Thyroid gland (tissue), 4 donors: ENCODE measurements around the gene PDLIM4.

Source experiments
- CTCF ChIP-seq, 6 experiments: fragments of 200-600 bp in 3 of 6; fragments of 450-650 bp in 3 of 6; sonication (generic) in 3 of 6; IDR thresholded peaks; one replicate each; pipeline ENCODE4 v1.5.1; 2016 to 2019; ENCODE audit warnings: antibody characterized with exemption in 6 of 6, mild to moderate bottlenecking in 2 of 6, inconsistent platforms in 1 of 6, moderate library complexity in 1 of 6
- POLR2A ChIP-seq, 2 donors: fragments of 450-650 bp; IDR thresholded peaks; one replicate each; pipeline ENCODE4 v1.6.1; 2017; ENCODE audit warnings: antibody characterized with exemption in 2 of 2, mild to moderate bottlenecking in 2 of 2, moderate library complexity in 1 of 2

GRCh38 chr5:132295505-132296411, 38.3 kb downstream of the PDLIM4 start:
- TF ChIP-seq CTCF (IDR thresholded peaks at IDR 0.05) = no peak
- TF ChIP-seq POLR2A (IDR thresholded peaks at IDR 0.05) = no peak
